Activated B cell treated with CpG ODN at 0.5 μM for 24 hours (primary cell): ENCODE results near the gene PANX2. TPM values are rescaled to one million over a fixed set of nuclear protein-coding genes. Genes with fewer than 3 reads are reported as not detected.
A peak's percentile ranks its signal among the peaks of the same experiment; 100 is the strongest.

ENCODE experiments used
- ATAC-seq: fragments of 200-7000 bp; cut with Tn5 transposase; one replicate; pipeline ENCODE4 v1.10.0; 2021; ENCODE audit warnings: low read depth, mild to moderate bottlenecking, moderate library complexity
- CTCF ChIA-PET: fragments of 350-600 bp; sonication (Branson Sonifier 250); formaldehyde crosslinking; loops from one replicate; lab custom pipeline; 2021; ENCODE audit warnings: antibody characterized with exemption; lab: Charles Lee
- POLR2A ChIA-PET: fragments of 350-600 bp; sonication (Branson Sonifier 250); formaldehyde crosslinking; loops from one replicate; lab custom pipeline; 2021; ENCODE audit warnings: antibody characterized with exemption; lab: Charles Lee
- DNase-seq: peaks from one replicate; pipeline ENCODE4 v3.0.0; 2022
- H3K27ac Mint-ChIP-seq: one replicate; pipeline ENCODE4 v1.8.0; 2020; ENCODE audit warnings: mixed read lengths
- H3K27me3 Mint-ChIP-seq: one replicate; pipeline ENCODE4 v1.8.0; 2021; ENCODE audit warnings: mixed read lengths
- H3K36me3 Mint-ChIP-seq: one replicate; pipeline ENCODE4 v1.8.0; 2021; ENCODE audit warnings: low read depth, mixed read lengths
- H3K4me1 Mint-ChIP-seq: one replicate; pipeline ENCODE4 v1.8.0; 2021; ENCODE audit warnings: mixed read lengths
- H3K4me3 Mint-ChIP-seq: one replicate; pipeline ENCODE4 v1.8.0; 2020; ENCODE audit warnings: mild to moderate bottlenecking, mixed read lengths
- H3K9me3 Mint-ChIP-seq: one replicate; pipeline ENCODE4 v1.8.0; 2020; ENCODE audit warnings: mixed read lengths
- CTCF ChIP-seq: fragments of 200-600 bp; IDR thresholded peaks from one replicate; pipeline ENCODE4 v1.8.0; 2022; ENCODE audit warnings: antibody characterized with exemption, mild to moderate bottlenecking
- intact Hi-C: fragments of 100-400 bp; cut with micrococcal nuclease; formaldehyde crosslinking; loops from one replicate; pipeline ENCODE4 v1.15.1; 2024
- total RNA-seq: library from RNA; stranded (reverse); gene quantifications from 2 replicates; pipeline ENCODE4 v1.2.3, GENCODE V29; 2022

The PANX2 gene
- total RNA-seq: 0.27 and 0.44 TPM in 2 replicates

GRCh38 chr22:50170453-50171318 is at the start of gene PANX2:
TSS of gene PANX2 (plus strand) at chr22:50170731. CDS start at chr22:50170731, 0 bp downstream.
- H3K27ac Mint-ChIP-seq: no peak within 1 kb of the TSS
- no peaks in the 10 kb centered on the region for H3K9me3 Mint-ChIP-seq
- intact Hi-C loops: no loop called here
- ChIA-PET POLR2A (interaction anchor here (0.7 to 6.6 kb wide), 2 partner anchors 21 to 33 kb away, joined by 3 to 80 read pairs; no protein-coding TSS in a partner anchor), CTCF (interaction anchor here (1.1 kb wide), 1 partner anchor 20 kb away, joined by 3 read pairs; no protein-coding TSS in a partner anchor)
- H3K4me3 Mint-ChIP-seq: peak within 1 kb of the TSS; percentile 64
- DNase-seq: no peak
- peaks cover 23% of the 10 kb centered on the region for H3K27me3 Mint-ChIP-seq
- no peaks in the 10 kb centered on the region for H3K36me3 Mint-ChIP-seq
- H3K4me1 Mint-ChIP-seq: peaks cover 27% of the 10 kb centered on the region
- no peak for TF ChIP-seq CTCF
- ATAC-seq: no peak

- ChIA-PET POLR2A (no interaction called here), CTCF (no interaction called here)
- Mint-ChIP-seq H3K27ac (no peak overlapping the region), H3K4me3 (no peak overlapping the region), H3K4me1 (no peaks in the 10 kb centered on the region), H3K9me3 (peaks cover 13% of the 10 kb centered on the region), H3K36me3 (no peaks in the 10 kb centered on the region), H3K27me3 (peaks cover 12% of the 10 kb centered on the region)
- TF ChIP-seq CTCF: no peak
- intact Hi-C loops: no loop called here
- ATAC-seq (no peak), DNase-seq (no peak)
These were observed 49.3 kb upstream of the PANX2 start for GRCh38 chr22:50121202-50121740.

- H3K4me1 Mint-ChIP-seq: no peaks in the 10 kb centered on the region
- peaks cover 8% of the 10 kb centered on the region for H3K27me3 Mint-ChIP-seq
- DNase-seq (no peak), ATAC-seq (no peak)
- H3K27ac Mint-ChIP-seq: no peak overlapping the region
- peaks cover 13% of the 10 kb centered on the region for H3K9me3 Mint-ChIP-seq
- intact Hi-C loops: no loop called here
- POLR2A ChIA-PET: no interaction called here
- H3K4me3 Mint-ChIP-seq: no peak overlapping the region
- TF ChIP-seq CTCF: no peak
- CTCF ChIA-PET: no interaction called here
- H3K36me3 Mint-ChIP-seq: no peaks in the 10 kb centered on the region
These were observed 47.4 kb upstream of the PANX2 start for GRCh38 chr22:50123119-50123518.

GRCh38 chr22:50125029-50125428 is 45.5 kb upstream of the PANX2 start:
- POLR2A ChIA-PET: no interaction called here
- no peaks in the 10 kb centered on the region for H3K4me1 Mint-ChIP-seq
- TF ChIP-seq CTCF: no peak
- ATAC-seq (no peak), DNase-seq (no peak)
- peaks cover 13% of the 10 kb centered on the region for H3K9me3 Mint-ChIP-seq
- H3K27ac Mint-ChIP-seq: no peak overlapping the region
- intact Hi-C loops: no loop called here
- H3K4me3 Mint-ChIP-seq: no peak overlapping the region
- H3K36me3 Mint-ChIP-seq: no peaks in the 10 kb centered on the region
- CTCF ChIA-PET: no interaction called here
- peaks cover 18% of the 10 kb centered on the region for H3K27me3 Mint-ChIP-seq

GRCh38 chr22:50129121-50129736 is 41.3 kb upstream of the PANX2 start:
- CTCF ChIA-PET: no interaction called here
- Mint-ChIP-seq H3K36me3 (no peaks in the 10 kb centered on the region), H3K4me3 (no peak overlapping the region), H3K4me1 (no peaks in the 10 kb centered on the region), H3K27me3 (peaks cover 30% of the 10 kb centered on the region), H3K9me3 (peaks cover 4% of the 10 kb centered on the region), H3K27ac (no peak overlapping the region)
- ATAC-seq: no peak
- POLR2A ChIA-PET: interaction anchor here (0.7 kb wide), 1 partner anchor 115 kb away, joined by 4 read pairs; the partner anchor contains the start of gene TUBGCP6
- no peak for DNase-seq
- intact Hi-C loops: no loop called here
- no peak for TF ChIP-seq CTCF
